ENCODE results near the gene ACIN1. TPM values are rescaled to one million over a fixed set of nuclear protein-coding genes. Genes with fewer than 3 reads are reported as not detected.

Gene ACIN1
- polyA plus RNA-seq, 1 donor, result 225 TPM

- peaks cover 43% of the 10 kb centered on the region for H3K36me3 ChIP-seq (ENCODE audit: control insufficient read depth, insufficient read depth, low read length)
- H3K27me3 ChIP-seq (ENCODE audit: control insufficient read depth, insufficient read depth, low read length), result no peaks in the 10 kb centered on the region
- no peaks in the 10 kb centered on the region for H3K9me3 ChIP-seq (ENCODE audit: control insufficient read depth, low read depth, low read length)
- no peaks in the 10 kb centered on the region for H3K4me1 ChIP-seq (ENCODE audit: control insufficient read depth, insufficient read depth, low read length)
- H3K27ac ChIP-seq (ENCODE audit: low read length), result no peak overlapping the region
- WGBS (ENCODE audit: insufficient coverage, low lambda C conversion rate), result 100% methylated on average over 2 of the region's 8 CpGs
- no peak for DNase-seq
- no peak overlapping the region for H3K4me3 ChIP-seq (ENCODE audit: low read length)
Measured at GRCh38 chr14:23132970-23133369, 38.0 kb upstream of the ACIN1 start.

DNA sequence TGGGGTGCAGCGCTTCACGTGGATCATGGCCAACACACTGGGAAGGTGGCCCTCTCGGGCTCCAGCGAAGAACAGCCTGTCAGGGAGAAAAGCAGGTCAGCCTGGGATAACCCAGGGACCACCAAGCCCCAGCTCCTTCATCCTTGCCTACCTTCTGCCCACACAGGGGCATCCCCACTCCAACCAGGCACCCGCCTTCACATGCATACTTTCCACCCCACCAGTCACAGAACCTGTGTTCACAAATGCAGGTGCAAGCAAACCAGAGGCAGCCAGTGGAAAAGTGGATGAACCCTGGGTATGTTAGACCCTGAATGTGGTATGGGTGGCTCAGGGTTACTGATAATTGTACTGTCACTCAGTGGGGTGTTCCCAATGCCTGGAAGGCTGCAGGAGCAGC is 36.5 kb upstream of the ACIN1 start:
- Histone ChIP-seq H3K4me3 (ENCODE audit: low read length) (no peak overlapping the region), H3K36me3 (ENCODE audit: control insufficient read depth, insufficient read depth, low read length) (peaks cover 44% of the 10 kb centered on the region), H3K4me1 (ENCODE audit: control insufficient read depth, insufficient read depth, low read length) (no peaks in the 10 kb centered on the region), H3K27ac (ENCODE audit: low read length) (no peak overlapping the region), H3K27me3 (ENCODE audit: control insufficient read depth, insufficient read depth, low read length) (no peaks in the 10 kb centered on the region), H3K9me3 (ENCODE audit: control insufficient read depth, low read depth, low read length) (no peaks in the 10 kb centered on the region)
- no CpG with 5 or more reads among the region's 5 CpGs for WGBS (ENCODE audit: insufficient coverage, low lambda C conversion rate)
- no peak for DNase-seq

- Histone ChIP-seq H3K27me3 (ENCODE audit: control insufficient read depth, insufficient read depth, low read length) (no peaks in the 10 kb centered on the region), H3K9me3 (ENCODE audit: control insufficient read depth, low read depth, low read length) (no peaks in the 10 kb centered on the region), H3K4me3 (ENCODE audit: low read length) (no peak overlapping the region), H3K4me1 (ENCODE audit: control insufficient read depth, insufficient read depth, low read length) (no peaks in the 10 kb centered on the region), H3K36me3 (ENCODE audit: control insufficient read depth, insufficient read depth, low read length) (peaks cover 43% of the 10 kb centered on the region), H3K27ac (ENCODE audit: low read length) (no peak overlapping the region)
- no CpG with 5 or more reads among the region's 3 CpGs for WGBS (ENCODE audit: insufficient coverage, low lambda C conversion rate)
- DNase-seq, result no peak
Measured at GRCh38 chr14:23130871-23131270, 35.9 kb upstream of the ACIN1 start.

DNA sequence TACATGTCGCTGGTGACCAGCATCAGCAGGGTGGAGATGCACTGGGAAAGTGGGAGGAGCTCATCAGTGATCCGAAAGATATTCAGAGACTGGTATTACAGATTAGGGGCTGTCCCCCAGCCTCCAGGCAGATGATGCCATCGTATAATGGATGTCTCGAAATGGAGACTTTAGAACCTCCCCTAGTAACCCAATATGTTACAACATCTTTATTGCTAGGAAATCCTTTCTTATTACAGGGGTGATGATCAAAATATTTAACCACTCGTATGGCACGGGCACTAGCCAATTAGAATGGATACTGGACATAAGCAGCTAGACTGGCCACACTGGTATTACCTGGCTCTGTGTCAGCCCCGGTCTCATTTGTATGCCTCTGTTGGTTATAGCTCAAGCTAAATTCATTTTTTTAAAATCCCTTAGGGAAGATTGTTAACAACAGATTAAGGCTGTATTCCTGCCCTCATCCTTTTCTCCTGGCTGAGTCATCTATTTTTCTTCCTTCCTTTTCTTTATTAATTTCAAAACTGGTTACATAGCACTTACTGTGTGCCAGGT is 34.9 kb upstream of the ACIN1 start:
- Histone ChIP-seq H3K4me1 (ENCODE audit: control insufficient read depth, insufficient read depth, low read length) (no peaks in the 10 kb centered on the region), H3K4me3 (ENCODE audit: low read length) (no peak overlapping the region), H3K9me3 (ENCODE audit: control insufficient read depth, low read depth, low read length) (no peaks in the 10 kb centered on the region), H3K27me3 (ENCODE audit: control insufficient read depth, insufficient read depth, low read length) (no peaks in the 10 kb centered on the region), H3K36me3 (ENCODE audit: control insufficient read depth, insufficient read depth, low read length) (peaks cover 43% of the 10 kb centered on the region), H3K27ac (ENCODE audit: low read length) (no peak overlapping the region)
- 90% methylated on average over 2 of the region's 7 CpGs for WGBS (ENCODE audit: insufficient coverage, low lambda C conversion rate)
- DNase-seq, result no peak

DNA sequence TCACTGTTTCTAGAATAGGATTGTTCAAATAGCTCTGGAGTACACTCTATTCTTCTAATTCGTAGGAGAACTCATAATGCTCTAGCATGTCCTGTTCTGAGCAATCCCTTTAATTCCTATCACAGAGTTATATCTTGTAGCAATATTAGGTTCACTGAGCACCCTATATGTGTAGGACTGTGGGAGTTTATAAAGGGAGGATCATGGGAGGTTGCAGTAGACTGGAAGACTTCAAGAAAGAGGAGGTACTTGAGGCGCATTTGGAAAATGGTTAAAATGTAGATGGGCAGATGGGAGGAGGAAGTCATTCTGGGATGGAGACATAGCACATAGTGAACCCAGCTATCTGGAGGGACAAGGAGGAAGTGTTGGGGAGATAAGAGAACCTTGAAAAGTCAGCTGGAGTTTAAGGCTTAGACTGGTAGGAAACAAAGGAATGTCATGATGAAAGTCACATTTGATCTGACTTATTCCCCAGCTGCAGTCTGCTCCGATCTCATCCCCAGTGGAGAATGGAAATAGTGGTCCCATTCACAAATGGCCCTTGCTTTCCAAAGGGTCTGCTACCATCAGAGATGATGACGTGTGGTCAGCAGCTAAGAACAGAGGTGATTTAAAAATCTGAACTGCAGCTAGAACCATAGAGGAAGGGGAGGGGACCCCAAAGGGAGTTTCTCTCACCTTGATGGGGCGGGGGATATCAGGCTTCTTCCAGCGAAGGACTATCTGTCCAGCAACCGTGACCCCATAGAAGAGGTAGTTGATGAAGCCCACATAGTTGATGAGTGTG is 34.2 kb upstream of the ACIN1 start:
- peaks cover 43% of the 10 kb centered on the region for H3K36me3 ChIP-seq (ENCODE audit: control insufficient read depth, insufficient read depth, low read length)
- H3K27me3 ChIP-seq (ENCODE audit: control insufficient read depth, insufficient read depth, low read length), result no peaks in the 10 kb centered on the region
- no peaks in the 10 kb centered on the region for H3K9me3 ChIP-seq (ENCODE audit: control insufficient read depth, low read depth, low read length)
- no peak for DNase-seq
- WGBS (ENCODE audit: insufficient coverage, low lambda C conversion rate), result no CpG with 5 or more reads among the region's 7 CpGs
- H3K4me1 ChIP-seq (ENCODE audit: control insufficient read depth, insufficient read depth, low read length), result no peaks in the 10 kb centered on the region
- H3K27ac ChIP-seq (ENCODE audit: low read length), result no peak overlapping the region
- H3K4me3 ChIP-seq (ENCODE audit: low read length), result no peak overlapping the region

DNA sequence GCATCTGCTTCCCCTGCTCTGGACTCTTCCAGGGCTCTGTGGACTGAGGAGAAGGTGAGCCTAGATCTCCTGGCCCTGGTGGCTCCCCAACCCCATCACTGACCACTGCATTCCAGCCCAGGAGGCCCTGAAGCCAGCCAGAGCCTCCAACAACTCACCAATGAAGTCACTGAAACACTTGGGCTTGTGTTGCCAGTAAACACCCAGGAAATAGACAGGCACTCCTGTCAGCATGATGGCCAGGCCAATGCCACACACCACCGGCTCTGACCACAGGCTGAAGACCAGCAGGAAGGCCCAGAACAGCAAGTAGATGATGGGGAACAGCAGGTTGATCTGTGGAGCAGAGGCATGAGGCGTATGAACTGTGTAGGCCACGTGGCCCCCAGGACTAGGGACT is 32.9 kb upstream of the ACIN1 start:
- Histone ChIP-seq H3K36me3 (ENCODE audit: control insufficient read depth, insufficient read depth, low read length) (peaks cover 43% of the 10 kb centered on the region), H3K27ac (ENCODE audit: low read length) (no peak overlapping the region), H3K4me3 (ENCODE audit: low read length) (no peak overlapping the region), H3K27me3 (ENCODE audit: control insufficient read depth, insufficient read depth, low read length) (no peaks in the 10 kb centered on the region), H3K9me3 (ENCODE audit: control insufficient read depth, low read depth, low read length) (no peaks in the 10 kb centered on the region), H3K4me1 (ENCODE audit: control insufficient read depth, insufficient read depth, low read length) (peaks cover 2% of the 10 kb centered on the region)
- WGBS (ENCODE audit: insufficient coverage, low lambda C conversion rate), result no CpG with 5 or more reads among the region's 3 CpGs
- DNase-seq, result no peak

DNA sequence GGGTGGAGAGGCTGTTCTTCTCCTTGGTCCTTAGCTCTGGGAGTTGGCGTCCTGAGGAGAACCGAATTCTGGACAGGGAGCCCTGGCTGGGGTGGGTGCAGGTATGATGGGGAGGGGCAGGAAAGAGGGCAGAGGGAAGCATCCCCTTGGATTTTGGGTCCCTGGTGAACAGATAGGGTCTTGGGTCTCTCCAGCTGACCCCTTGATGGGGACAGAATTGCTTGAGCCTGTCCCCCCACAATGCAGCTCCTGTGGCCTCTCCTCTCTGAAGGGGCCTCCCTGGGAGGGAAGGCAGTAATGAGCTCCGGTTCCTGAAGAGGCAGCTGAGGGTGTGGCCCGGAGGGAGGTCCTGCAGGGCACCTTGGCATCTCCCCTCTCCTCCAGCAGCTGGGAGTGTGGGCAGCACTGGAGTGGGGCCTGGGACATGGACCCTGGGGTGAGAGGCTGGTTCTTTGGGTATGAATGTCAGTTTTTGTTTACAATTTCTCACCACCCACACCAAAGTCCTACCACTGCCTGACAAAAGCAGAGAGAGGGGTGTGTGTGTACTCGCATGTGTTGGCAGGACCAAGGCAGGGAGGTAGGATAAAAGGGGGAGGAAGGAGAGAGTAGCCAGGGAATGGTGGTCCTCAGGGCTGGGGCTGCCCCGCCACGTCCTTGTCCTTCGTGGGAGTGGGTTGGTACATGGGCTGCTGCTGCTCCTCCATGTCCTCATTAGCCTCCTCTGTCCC is 31.8 kb upstream of the ACIN1 start:
- Histone ChIP-seq H3K4me3 (ENCODE audit: low read length) (no peak overlapping the region), H3K4me1 (ENCODE audit: control insufficient read depth, insufficient read depth, low read length) (peaks cover 10% of the 10 kb centered on the region), H3K27me3 (ENCODE audit: control insufficient read depth, insufficient read depth, low read length) (no peaks in the 10 kb centered on the region), H3K27ac (ENCODE audit: low read length) (no peak overlapping the region), H3K9me3 (ENCODE audit: control insufficient read depth, low read depth, low read length) (no peaks in the 10 kb centered on the region), H3K36me3 (ENCODE audit: control insufficient read depth, insufficient read depth, low read length) (peaks cover 43% of the 10 kb centered on the region)
- WGBS (ENCODE audit: insufficient coverage, low lambda C conversion rate), result no CpG with 5 or more reads among the region's 8 CpGs
- DNase-seq, result no peak

DNA sequence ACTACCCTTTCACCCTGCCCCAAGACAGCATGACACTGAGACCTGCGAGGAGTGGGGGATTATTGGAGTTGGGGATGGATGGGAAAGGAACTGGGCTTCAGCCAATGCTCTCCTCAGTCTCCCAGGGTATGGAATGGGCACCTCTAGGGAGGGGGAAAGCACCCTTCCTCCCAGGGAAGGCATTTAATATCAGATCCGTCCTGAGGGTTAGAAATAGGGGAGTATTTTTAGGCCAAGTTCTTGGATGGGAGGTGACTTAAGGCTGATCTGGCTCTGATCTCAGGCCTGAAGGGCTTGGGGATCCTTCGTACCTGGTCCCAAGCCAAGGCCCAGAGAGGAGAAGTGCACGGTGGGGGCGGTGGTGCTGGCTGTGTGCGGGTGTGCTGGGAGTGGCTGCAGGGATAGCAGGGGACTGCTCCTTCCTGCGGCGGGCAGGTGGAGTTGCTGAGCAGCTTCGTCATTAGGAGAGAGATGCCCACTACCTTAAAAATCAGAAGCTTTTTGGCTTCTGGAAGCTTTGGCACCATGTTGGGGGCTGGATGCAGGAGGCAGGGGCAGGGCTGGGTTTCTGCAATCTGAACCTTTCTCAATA is 31.1 kb upstream of the ACIN1 start:
- Histone ChIP-seq H3K4me3 (ENCODE audit: low read length) (no peak overlapping the region), H3K27me3 (ENCODE audit: control insufficient read depth, insufficient read depth, low read length) (no peaks in the 10 kb centered on the region), H3K9me3 (ENCODE audit: control insufficient read depth, low read depth, low read length) (no peaks in the 10 kb centered on the region), H3K27ac (ENCODE audit: low read length) (no peak overlapping the region), H3K4me1 (ENCODE audit: control insufficient read depth, insufficient read depth, low read length) (peaks cover 13% of the 10 kb centered on the region), H3K36me3 (ENCODE audit: control insufficient read depth, insufficient read depth, low read length) (peaks cover 39% of the 10 kb centered on the region)
- no CpG with 5 or more reads among the region's 9 CpGs for WGBS (ENCODE audit: insufficient coverage, low lambda C conversion rate)
- DNase-seq, result no peak

GRCh38 chr14:23125011-23125410 is 30.1 kb upstream of the ACIN1 start:
- no peak for DNase-seq

GRCh38 chr14:23124337-23124954 is 29.5 kb upstream of the ACIN1 start:
- no peaks in the 10 kb centered on the region for H3K27me3 ChIP-seq (ENCODE audit: control insufficient read depth, insufficient read depth, low read length)
- H3K27ac ChIP-seq (ENCODE audit: low read length), result no peak overlapping the region
- peaks cover 15% of the 10 kb centered on the region for H3K4me1 ChIP-seq (ENCODE audit: control insufficient read depth, insufficient read depth, low read length)
- no CpG with 5 or more reads among the region's 13 CpGs for WGBS (ENCODE audit: insufficient coverage, low lambda C conversion rate)
- no peak for DNase-seq
- no peaks in the 10 kb centered on the region for H3K9me3 ChIP-seq (ENCODE audit: control insufficient read depth, low read depth, low read length)
- H3K4me3 ChIP-seq (ENCODE audit: low read length), result no peak overlapping the region
- peaks cover 31% of the 10 kb centered on the region for H3K36me3 ChIP-seq (ENCODE audit: control insufficient read depth, insufficient read depth, low read length)

More at GRCh38 chr14:23125011-23125410, 30.1 kb upstream of the ACIN1 start:
- Histone ChIP-seq H3K9me3 (ENCODE audit: control insufficient read depth, low read depth, low read length) (no peaks in the 10 kb centered on the region), H3K36me3 (ENCODE audit: control insufficient read depth, insufficient read depth, low read length) (peaks cover 35% of the 10 kb centered on the region), H3K27ac (ENCODE audit: low read length) (no peak overlapping the region), H3K4me3 (ENCODE audit: low read length) (no peak overlapping the region), H3K27me3 (ENCODE audit: control insufficient read depth, insufficient read depth, low read length) (no peaks in the 10 kb centered on the region), H3K4me1 (ENCODE audit: control insufficient read depth, insufficient read depth, low read length) (peaks cover 15% of the 10 kb centered on the region)
- WGBS (ENCODE audit: insufficient coverage, low lambda C conversion rate), result 87% methylated on average over 3 of the region's 3 CpGs

All from large intestine (tissue), 3 donors.